Astrocyte (in vitro differentiated cells and primary cell): Measurements from ENCODE around the gene SLC12A4. TPM values are rescaled to one million over a fixed set of nuclear protein-coding genes. Genes with fewer than 3 reads are reported as not detected.

Experiments used
- DNase-seq: peaks from one replicate; pipeline ENCODE4 v3.0.0-alpha.2; 2010; ENCODE audit warnings: low read depth
- FAIRE-seq: peaks from 2 replicates; lab custom pipeline; 2011; peaks lifted over from hg19 to GRCh38; lab: Jason Lieb, UNC
- H2AFZ ChIP-seq: 2 replicates; pipeline ENCODE4 v1.6.0; 2012; ENCODE audit warnings: low read depth, low read length, inconsistent platforms
- H3K27ac ChIP-seq: 2 replicates; pipeline ENCODE4 v1.5.1; 2011; ENCODE audit warnings: low read depth, low read length, inconsistent platforms
- H3K27me3 ChIP-seq: 2 replicates; pipeline ENCODE4 v1.6.0; 2011; ENCODE audit warnings: low read length, inconsistent platforms; ENCODE audit not compliant: insufficient read depth
- H3K36me3 ChIP-seq: 2 replicates; pipeline ENCODE4 v1.5.1; 2011; ENCODE audit warnings: low read length, inconsistent platforms; ENCODE audit not compliant: insufficient read depth
- H3K4me1 ChIP-seq: 2 replicates; pipeline ENCODE4 v1.5.1; 2011; ENCODE audit warnings: low read length, inconsistent platforms; ENCODE audit not compliant: insufficient read depth
- H3K4me2 ChIP-seq: 2 replicates; pipeline ENCODE4 v1.6.0; 2012; ENCODE audit warnings: low read length, inconsistent platforms
- H3K4me3 ChIP-seq: 2 replicates; pipeline ENCODE4 v1.5.1; 2011; ENCODE audit warnings: low read depth, mild to moderate bottlenecking, low read length, inconsistent platforms; ENCODE audit not compliant: insufficient read depth
- H3K79me2 ChIP-seq: 2 replicates; pipeline ENCODE4 v1.6.0; 2012; ENCODE audit warnings: mild to moderate bottlenecking, low read length, inconsistent platforms; ENCODE audit not compliant: insufficient read depth
- H3K9ac ChIP-seq: 2 replicates; pipeline ENCODE4 v1.6.0; 2012; ENCODE audit warnings: mild to moderate bottlenecking, low read length, inconsistent platforms
- H3K9me3 ChIP-seq: 2 replicates; pipeline ENCODE4 v1.5.1; 2012; ENCODE audit warnings: low read depth, mild to moderate bottlenecking, low read length, inconsistent platforms; ENCODE audit not compliant: insufficient read depth
- H4K20me1 ChIP-seq: 2 replicates; pipeline ENCODE4 v1.6.0; 2012; ENCODE audit warnings: low read length, inconsistent platforms; ENCODE audit not compliant: insufficient read depth
- H3K27ac Mint-ChIP-seq: one replicate; pipeline ENCODE4 v1.8.0; 2021; ENCODE audit warnings: mild to moderate bottlenecking, mixed read lengths; ENCODE audit not compliant: unreplicated experiment
- H3K27me3 Mint-ChIP-seq: one replicate; pipeline ENCODE4 v1.8.0; 2021; ENCODE audit warnings: low read depth, mixed read lengths; ENCODE audit not compliant: unreplicated experiment
- H3K36me3 Mint-ChIP-seq: one replicate; pipeline ENCODE4 v1.8.0; 2021; ENCODE audit warnings: low read depth, mixed read lengths; ENCODE audit not compliant: unreplicated experiment
- H3K4me1 Mint-ChIP-seq: one replicate; pipeline ENCODE4 v1.8.0; 2021; ENCODE audit warnings: low read depth, mixed read lengths; ENCODE audit not compliant: unreplicated experiment
- H3K4me3 Mint-ChIP-seq: one replicate; pipeline ENCODE4 v1.8.0; 2021; ENCODE audit warnings: mild to moderate bottlenecking, moderate library complexity, mixed read lengths; ENCODE audit not compliant: unreplicated experiment
- H3K9me3 Mint-ChIP-seq: one replicate; pipeline ENCODE4 v1.8.0; 2021; ENCODE audit warnings: mild to moderate bottlenecking, mixed read lengths; ENCODE audit not compliant: unreplicated experiment
- EZH2 ChIP-seq: IDR thresholded peaks from 2 replicates; pipeline ENCODE4 v1.6.1; 2012; ENCODE audit warnings: mild to moderate bottlenecking, low read length, inconsistent platforms; ENCODE audit not compliant: insufficient read depth
- total RNA-seq: library from RNA; stranded (reverse); gene quantifications from 2 replicates; pipeline ENCODE4 v1.2.1, GENCODE V29; 2021
- TF ChIP-seq, protein P1 (sequence below): IDR thresholded peaks from 2 replicates; pipeline ENCODE4 v1.5.1; 2011; ENCODE audit warnings: low read depth, mild to moderate bottlenecking, inconsistent platforms, low read length, moderate library complexity; ENCODE audit not compliant: insufficient read depth

The SLC12A4 gene
- total RNA-seq, 1 donor from 2014 or later = 118 TPM

DNA sequence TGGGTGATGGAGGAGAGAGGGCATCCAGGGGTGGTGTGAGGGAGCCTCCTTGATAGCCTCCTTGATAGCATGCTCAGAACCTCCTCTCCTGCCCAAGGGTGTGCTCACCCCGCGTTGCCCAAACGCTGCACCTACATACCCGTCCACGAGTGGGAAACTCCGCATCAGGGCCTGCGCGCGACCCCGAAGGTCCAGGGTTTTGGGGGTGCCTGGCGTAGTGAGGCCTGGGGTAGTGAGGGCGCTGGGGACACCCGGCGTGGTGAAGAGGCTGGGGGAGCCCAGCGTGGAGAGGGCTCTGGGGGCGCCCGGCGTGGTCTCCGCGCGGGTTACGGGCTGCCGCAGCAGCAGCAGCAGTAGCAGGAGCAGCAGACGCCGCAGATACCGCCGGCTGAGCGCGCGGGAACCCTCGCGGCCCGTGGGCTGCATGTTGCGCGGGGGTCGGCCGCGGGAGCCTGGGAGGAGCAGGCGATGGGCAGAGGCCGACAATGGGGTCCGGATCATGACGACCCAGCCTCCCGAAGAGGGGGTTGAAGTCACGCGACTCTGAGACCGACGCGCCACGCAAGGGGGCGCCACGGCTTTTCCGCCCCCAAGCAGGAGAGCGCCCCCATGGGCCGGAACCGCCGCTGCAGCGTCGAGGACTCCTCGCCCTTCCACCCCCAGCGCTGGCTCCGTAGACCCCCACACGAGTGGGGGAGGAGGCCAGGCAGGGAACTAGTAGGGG, 11.7 kb upstream of the SLC12A4 start, which contains the start of gene DPEP3:
DPEP3 (minus strand) TSS at position 545 of the 724 bp plus-strand sequence; CDS start at position 426, 119 bp downstream.
- Histone ChIP-seq H3K4me3 (no peak within 1 kb of the TSS), H3K36me3 (no peaks in the 10 kb centered on the region), H3K4me2 (no peak within 1 kb of the TSS), H3K27me3 (peaks cover 16% of the 10 kb centered on the region), H3K9me3 (no peaks in the 10 kb centered on the region), H4K20me1 (no peaks in the 10 kb centered on the region), H3K79me2 (no peaks in the 10 kb centered on the region), H3K4me1 (no peaks in the 10 kb centered on the region), H3K27ac (no peak within 1 kb of the TSS), H2AFZ (no peak within 1 kb of the TSS), H3K9ac (no peak within 1 kb of the TSS)
- Mint-ChIP-seq H3K9me3 (no peaks in the 10 kb centered on the region), H3K4me1 (peaks cover 3% of the 10 kb centered on the region), H3K4me3 (no peak within 1 kb of the TSS), H3K36me3 (peaks cover 3% of the 10 kb centered on the region), H3K27me3 (peaks cover 32% of the 10 kb centered on the region), H3K27ac (no peak within 1 kb of the TSS)
- DNase-seq (no peak), FAIRE-seq (no peak)
- TF ChIP-seq EZH2 = no peak

DNA sequence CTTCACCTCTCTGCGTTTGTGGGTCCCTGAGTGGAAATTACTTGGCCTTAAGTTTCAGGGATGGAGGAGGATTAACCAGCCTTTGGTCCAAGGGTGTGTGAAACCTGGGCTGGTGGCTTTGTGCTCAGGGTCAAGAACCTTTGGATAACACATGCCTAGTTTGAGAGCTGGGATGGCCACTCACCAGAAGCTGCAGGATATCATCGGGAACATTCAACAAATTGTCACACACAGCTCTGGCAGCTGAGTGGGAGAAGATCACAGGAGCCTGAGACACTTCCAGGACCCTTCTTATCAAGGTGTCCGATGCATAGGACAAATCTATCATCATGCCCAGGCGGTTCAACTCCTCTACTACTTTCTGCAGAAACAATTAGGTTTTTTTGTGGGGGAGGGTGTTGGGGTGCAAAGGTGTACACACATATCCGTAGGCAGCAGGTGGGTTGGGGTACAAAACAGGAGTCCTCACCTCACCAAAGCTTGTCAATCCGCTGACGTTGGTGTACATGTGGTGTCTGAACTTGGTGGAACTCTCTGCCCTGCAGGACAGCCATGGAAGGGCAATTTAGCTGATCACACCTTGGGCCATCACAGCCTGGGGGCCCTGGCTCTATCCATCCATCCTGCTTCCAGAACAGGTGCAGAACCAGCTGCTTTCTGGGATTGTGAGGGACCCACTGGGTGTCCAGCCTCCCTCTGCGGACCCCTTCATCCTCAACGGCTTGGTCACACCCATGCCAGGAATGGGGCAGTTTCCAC, 9.2 kb upstream of the SLC12A4 start:
- TF ChIP-seq, protein P1, sequence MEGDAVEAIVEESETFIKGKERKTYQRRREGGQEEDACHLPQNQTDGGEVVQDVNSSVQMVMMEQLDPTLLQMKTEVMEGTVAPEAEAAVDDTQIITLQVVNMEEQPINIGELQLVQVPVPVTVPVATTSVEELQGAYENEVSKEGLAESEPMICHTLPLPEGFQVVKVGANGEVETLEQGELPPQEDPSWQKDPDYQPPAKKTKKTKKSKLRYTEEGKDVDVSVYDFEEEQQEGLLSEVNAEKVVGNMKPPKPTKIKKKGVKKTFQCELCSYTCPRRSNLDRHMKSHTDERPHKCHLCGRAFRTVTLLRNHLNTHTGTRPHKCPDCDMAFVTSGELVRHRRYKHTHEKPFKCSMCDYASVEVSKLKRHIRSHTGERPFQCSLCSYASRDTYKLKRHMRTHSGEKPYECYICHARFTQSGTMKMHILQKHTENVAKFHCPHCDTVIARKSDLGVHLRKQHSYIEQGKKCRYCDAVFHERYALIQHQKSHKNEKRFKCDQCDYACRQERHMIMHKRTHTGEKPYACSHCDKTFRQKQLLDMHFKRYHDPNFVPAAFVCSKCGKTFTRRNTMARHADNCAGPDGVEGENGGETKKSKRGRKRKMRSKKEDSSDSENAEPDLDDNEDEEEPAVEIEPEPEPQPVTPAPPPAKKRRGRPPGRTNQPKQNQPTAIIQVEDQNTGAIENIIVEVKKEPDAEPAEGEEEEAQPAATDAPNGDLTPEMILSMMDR = no peak
- no peak for TF ChIP-seq EZH2

DNA sequence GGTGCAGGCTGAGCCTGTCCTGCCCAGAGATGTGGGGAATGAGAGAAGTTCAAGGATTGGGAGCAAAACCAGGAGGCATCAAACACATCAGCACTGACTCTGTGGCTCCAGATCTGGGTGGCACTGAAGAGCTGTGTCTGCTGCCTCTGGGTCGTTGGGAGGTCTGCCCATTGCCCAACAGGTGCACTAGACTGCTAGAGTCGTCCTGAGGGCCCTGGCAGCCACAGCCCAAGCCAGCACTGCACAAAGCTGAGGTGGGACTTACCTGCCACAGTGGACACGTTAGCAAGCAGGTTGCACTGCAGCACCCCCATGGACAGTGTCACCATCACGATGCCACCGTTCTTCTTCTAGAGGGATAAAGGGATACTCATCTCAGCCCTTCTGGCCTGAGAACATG, 8.6 kb upstream of the SLC12A4 start:
- no peak for FAIRE-seq
- H3K4me3 Mint-ChIP-seq = no peak overlapping the region
- no peak overlapping the region for H3K27ac ChIP-seq
- peaks cover 27% of the 10 kb centered on the region for H3K27me3 Mint-ChIP-seq
- no peak overlapping the region for H3K4me2 ChIP-seq
- H3K9me3 ChIP-seq = no peaks in the 10 kb centered on the region
- H3K4me1 ChIP-seq = no peaks in the 10 kb centered on the region
- H3K36me3 Mint-ChIP-seq = no peaks in the 10 kb centered on the region
- no peak for DNase-seq
- H3K27ac Mint-ChIP-seq = no peak overlapping the region
- H3K79me2 ChIP-seq = no peaks in the 10 kb centered on the region
- TF ChIP-seq EZH2 = no peak
- TF ChIP-seq, protein P1 = no peak
- H3K4me3 ChIP-seq = no peak overlapping the region
- H3K9ac ChIP-seq = no peak overlapping the region
- H3K27me3 ChIP-seq = peaks cover 16% of the 10 kb centered on the region
- no peaks in the 10 kb centered on the region for H3K36me3 ChIP-seq
- no peaks in the 10 kb centered on the region for H3K4me1 Mint-ChIP-seq
- no peaks in the 10 kb centered on the region for H3K9me3 Mint-ChIP-seq
- H2AFZ ChIP-seq = no peak overlapping the region
- no peaks in the 10 kb centered on the region for H4K20me1 ChIP-seq

More for the DNA sequence above, 9.2 kb upstream of the SLC12A4 start:
- no peak overlapping the region for H3K4me3 ChIP-seq
- Mint-ChIP-seq H3K9me3 (no peaks in the 10 kb centered on the region), H3K4me3 (no peak overlapping the region), H3K27ac (no peak overlapping the region), H3K36me3 (no peaks in the 10 kb centered on the region), H3K27me3 (peaks cover 28% of the 10 kb centered on the region), H3K4me1 (no peaks in the 10 kb centered on the region)
- H2AFZ ChIP-seq = no peak overlapping the region
- no peaks in the 10 kb centered on the region for H3K36me3 ChIP-seq
- H3K4me1 ChIP-seq = no peaks in the 10 kb centered on the region
- no peak overlapping the region for H3K4me2 ChIP-seq
- H4K20me1 ChIP-seq = no peaks in the 10 kb centered on the region
- peaks cover 16% of the 10 kb centered on the region for H3K27me3 ChIP-seq
- no peak for FAIRE-seq
- DNase-seq = no peak
- no peak overlapping the region for H3K9ac ChIP-seq
- H3K27ac ChIP-seq = no peak overlapping the region
- H3K79me2 ChIP-seq = no peaks in the 10 kb centered on the region
- H3K9me3 ChIP-seq = no peaks in the 10 kb centered on the region
